Panc1 (cell line): Measurements from ENCODE around the gene ELMO1.

Experiments used
- CTCF ChIP-seq: fragments of 450-650 bp; IDR thresholded peaks from 2 replicates; pipeline ENCODE4 v1.5.1; 2017; ENCODE audit warnings: mild to moderate bottlenecking
- REST ChIP-seq, 2 experiments: IDR thresholded peaks; 2 replicates each; pipeline ENCODE4 v1.6.1; 2011 to 2012; ENCODE audit warnings: low read depth in 2 of 2, control low read depth in 1 of 2, low read length in 1 of 2, mild to moderate bottlenecking in 1 of 2, moderate library complexity in 1 of 2; ENCODE audit not compliant: insufficient read depth in 1 of 2
- SIN3A ChIP-seq: IDR thresholded peaks from 2 replicates; pipeline ENCODE4 v1.6.1; 2012; ENCODE audit warnings: low read depth, mild to moderate bottlenecking, low read length, moderate library complexity, borderline replicate concordance; ENCODE audit not compliant: insufficient read depth

GRCh38 chr7:37255327-37255944, 193.2 kb downstream of the ELMO1 start:
- TF ChIP-seq CTCF (no peak), SIN3A (no peak), REST (IDR thresholded peaks at IDR 0.05; ENCODE audit: insufficient read depth in 1 of 2, low read depth in 2 of 2, low read length in 1 of 2) (no peak)
